CD4-positive, CD25-positive, alpha-beta regulatory T cell (primary cell): Measurements from ENCODE around the gene PSMD12. TPM values are rescaled to one million over a fixed set of nuclear protein-coding genes. Genes with fewer than 3 reads are reported as not detected.
"Not testable (repeated sequence)": the region's sequence is repeated elsewhere in the genome, so short reads cannot be mapped to it uniquely, and the experiment has no call there.

Experiments
- ATAC-seq, 2 donors: fragments of 150-1000 bp; cut with Tn5 transposase; one replicate each; pipeline ENCODE4 v1.10.0; 2021; ENCODE audit warnings: low read depth in 2 of 2, moderate number of reproducible peaks in 2 of 2, moderate library complexity in 1 of 2
- DNase-seq, 3 donors: peaks; one replicate each; pipeline versions ENCODE4 v3.0.0 to v3.0.0-alpha.2; 2012 to 2022; ENCODE audit warnings: mixed read lengths in 1 of 3
- H3K27ac ChIP-seq: one replicate; pipeline ENCODE4 v1.7.0; 2013; ENCODE audit warnings: mild to moderate bottlenecking, low read length; ENCODE audit not compliant: insufficient read depth, poor library complexity, severe bottlenecking
- H3K27me3 ChIP-seq: one replicate; pipeline ENCODE4 v1.7.0; 2013; ENCODE audit warnings: low read length; ENCODE audit not compliant: control insufficient read depth, insufficient read depth
- H3K36me3 ChIP-seq: one replicate; pipeline ENCODE4 v1.7.0; 2013; ENCODE audit warnings: mild to moderate bottlenecking, low read length, moderate library complexity; ENCODE audit not compliant: control insufficient read depth, insufficient read depth
- H3K4me1 ChIP-seq: 2 replicates; pipeline ENCODE4 v1.7.0; 2013; ENCODE audit warnings: mild to moderate bottlenecking, low read length; ENCODE audit not compliant: insufficient read depth, control insufficient read depth, poor library complexity, severe bottlenecking
- H3K4me3 ChIP-seq: one replicate; pipeline ENCODE4 v1.7.0; 2013; ENCODE audit warnings: low read depth, mild to moderate bottlenecking, low read length, moderate library complexity
- H3K9me3 ChIP-seq, 2 experiments: 1 replicate in 1 of 2; 2 replicates in 1 of 2; pipeline ENCODE4 v1.7.0; 2013; ENCODE audit warnings: low read length in 2 of 2, mild to moderate bottlenecking in 1 of 2, moderate library complexity in 1 of 2; ENCODE audit not compliant: control insufficient read depth in 2 of 2
- H3K27ac Mint-ChIP-seq, 3 donors: one replicate each; pipeline ENCODE4 v1.8.0; 2020 to 2022; ENCODE audit warnings: mild to moderate bottlenecking in 3 of 3, mixed read lengths in 3 of 3, moderate library complexity in 2 of 3
- H3K27me3 Mint-ChIP-seq: one replicate; pipeline ENCODE4 v1.8.0; 2022; ENCODE audit warnings: mild to moderate bottlenecking, mixed read lengths
- H3K36me3 Mint-ChIP-seq: one replicate; pipeline ENCODE4 v1.8.0; 2020; ENCODE audit warnings: mixed read lengths
- H3K4me1 Mint-ChIP-seq, 4 donors: one replicate each; pipeline ENCODE4 v1.8.0; 2020 to 2022; ENCODE audit warnings: mixed read lengths in 4 of 4, mild to moderate bottlenecking in 1 of 4
- H3K4me3 Mint-ChIP-seq, 4 donors: one replicate each; pipeline ENCODE4 v1.8.0; 2020 to 2022; ENCODE audit warnings: mild to moderate bottlenecking in 4 of 4, mixed read lengths in 4 of 4, moderate library complexity in 3 of 4
- H3K9me3 Mint-ChIP-seq, 7 donors: one replicate each; pipeline ENCODE4 v1.8.0; 2020 to 2022; ENCODE audit warnings: mixed read lengths in 7 of 7, mild to moderate bottlenecking in 3 of 7, moderate library complexity in 2 of 7
- polyA plus RNA-seq, 4 donors: library from polyadenylated mRNA; unstranded; fragments of 300-500 nt; fragmentation: Illumina TruSeq; gene quantifications; one replicate each; pipeline ENCODE4 v1.2.3, GENCODE V29; 2021
- total RNA-seq: library from RNA; stranded (reverse); gene quantifications from one replicate; pipeline ENCODE4 v1.2.3, GENCODE V29; 2022

Gene PSMD12
- total and polyA plus RNA-seq, 5 donors from 2014 or later, result 31.7 to 44.2 (median 38.9) TPM

DNA sequence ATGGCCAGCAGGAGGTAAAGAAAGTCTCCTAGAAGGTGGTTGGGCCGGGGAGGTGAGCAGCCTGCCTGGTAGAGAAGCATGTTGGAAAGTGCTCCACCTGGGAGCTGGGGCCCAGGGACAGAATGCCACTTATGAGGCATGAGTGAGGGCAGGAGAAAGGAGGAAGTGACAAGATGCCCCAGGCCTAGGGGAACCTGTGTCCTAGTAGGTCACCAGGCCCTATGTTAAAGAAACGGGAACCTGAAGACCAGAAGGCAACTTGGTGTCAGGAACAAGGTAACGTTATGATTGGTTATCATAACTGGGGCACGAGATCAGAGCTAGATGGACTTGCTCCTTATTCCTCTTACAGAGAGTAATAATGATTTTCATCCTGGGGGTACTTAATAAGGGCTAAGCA is 45.0 kb upstream of the PSMD12 start:
- H3K4me3 Mint-ChIP-seq, result peak overlapping the region in 1 of 4 donors; percentile 16
- peaks cover 4% of the 10 kb centered on the region for H3K36me3 Mint-ChIP-seq
- H3K27ac Mint-ChIP-seq, result peak overlapping the region; percentile 69 to 85 (median 70)
- no peak for ATAC-seq
- H3K9me3 Mint-ChIP-seq, result peaks cover 0 to 8% (median 0%) of the 10 kb centered on the region in 7 donors
- Histone ChIP-seq H3K4me1 (no peaks in the 10 kb centered on the region), H3K36me3 (no peaks in the 10 kb centered on the region), H3K27ac (no peak overlapping the region), H3K9me3 (peaks cover 0 to 7% of the 10 kb centered on the region in 2 experiments), H3K27me3 (no peaks in the 10 kb centered on the region), H3K4me3 (no peak overlapping the region)
- H3K4me1 Mint-ChIP-seq, result peaks cover 8 to 44% (median 23%) of the 10 kb centered on the region in 4 donors
- no peaks in the 10 kb centered on the region for H3K27me3 Mint-ChIP-seq
- no peak for DNase-seq

- not testable (repeated sequence) for H3K4me3 ChIP-seq, H3K27me3 Mint-ChIP-seq, H3K36me3 ChIP-seq, H3K27ac ChIP-seq, H3K9me3 Mint-ChIP-seq, ATAC-seq, H3K27me3 ChIP-seq, H3K36me3 Mint-ChIP-seq, H3K27ac Mint-ChIP-seq, DNase-seq, H3K9me3 ChIP-seq, H3K4me1 ChIP-seq, H3K4me3 Mint-ChIP-seq
- peaks cover 20 to 53% (median 24%) of the 10 kb centered on the region in 4 donors for H3K4me1 Mint-ChIP-seq
Measured at GRCh38 chr17:67408455-67408830, 42.1 kb upstream of the PSMD12 start.

DNA sequence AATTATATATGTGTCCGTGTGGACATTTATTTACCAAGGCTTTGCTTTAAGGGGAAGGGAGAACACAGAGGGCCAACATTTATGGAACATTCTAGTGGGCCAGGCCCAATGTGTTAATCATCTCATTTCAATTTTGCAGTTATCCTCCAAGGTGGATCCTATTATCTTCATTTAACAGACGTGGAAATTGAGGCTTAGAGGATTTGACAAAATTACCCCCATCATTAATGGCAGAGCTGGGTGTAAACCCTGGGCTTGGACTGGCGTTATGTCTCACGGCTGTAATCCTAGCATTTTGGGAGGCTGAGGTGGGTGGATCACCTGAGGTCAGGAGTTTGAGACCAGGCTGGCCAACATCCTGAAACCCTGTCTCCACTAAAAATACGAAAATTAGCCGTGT is 37.1 kb upstream of the PSMD12 start:
- Mint-ChIP-seq H3K27ac (peak overlapping the region in 1 of 3 donors; percentile 32), H3K4me3 (no peak overlapping the region), H3K27me3 (no peaks in the 10 kb centered on the region), H3K36me3 (peaks cover 9% of the 10 kb centered on the region), H3K9me3 (no peaks in the 10 kb centered on the region), H3K4me1 (peaks cover 11 to 61% (median 29%) of the 10 kb centered on the region in 4 donors)
- Histone ChIP-seq H3K36me3 (no peaks in the 10 kb centered on the region), H3K4me1 (peaks cover 8% of the 10 kb centered on the region), H3K27me3 (no peaks in the 10 kb centered on the region), H3K4me3 (no peak overlapping the region), H3K27ac (no peak overlapping the region), H3K9me3 (no peaks in the 10 kb centered on the region)
- no peak for DNase-seq
- no peak for ATAC-seq

DNA sequence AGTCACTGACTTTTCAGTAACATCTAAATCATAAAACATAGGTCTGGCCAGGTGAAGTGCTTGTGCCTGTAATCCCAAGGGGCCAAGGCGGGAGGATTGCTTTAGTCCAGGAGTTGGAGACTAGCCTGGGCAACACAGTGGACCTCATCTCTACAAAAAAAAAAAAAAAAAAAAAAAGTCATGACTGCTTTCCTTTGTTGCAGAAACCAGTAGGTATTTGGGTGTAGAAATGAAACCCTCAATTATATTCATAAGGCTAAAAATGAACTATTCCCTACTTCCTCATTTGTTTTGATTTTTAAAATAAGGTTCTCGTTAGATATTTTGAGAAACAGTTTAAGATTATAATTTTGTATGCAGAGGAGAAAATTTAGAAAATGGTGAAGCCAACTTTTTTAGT is 36.7 kb upstream of the PSMD12 start:
- peaks cover 10 to 63% (median 30%) of the 10 kb centered on the region in 4 donors for H3K4me1 Mint-ChIP-seq
- H3K36me3 Mint-ChIP-seq, result peaks cover 11% of the 10 kb centered on the region
- Histone ChIP-seq H3K27me3 (no peaks in the 10 kb centered on the region), H3K36me3 (no peaks in the 10 kb centered on the region), H3K4me3 (no peak overlapping the region), H3K9me3 (no peaks in the 10 kb centered on the region), H3K4me1 (peaks cover 8% of the 10 kb centered on the region), H3K27ac (no peak overlapping the region)
- DNase-seq, result no peak
- no peak for ATAC-seq
- H3K27ac Mint-ChIP-seq, result peak overlapping the region in 2 of 3 donors; percentile 11 to 54
- H3K27me3 Mint-ChIP-seq, result no peaks in the 10 kb centered on the region
- no peaks in the 10 kb centered on the region for H3K9me3 Mint-ChIP-seq
- no peak overlapping the region for H3K4me3 Mint-ChIP-seq

GRCh38 chr17:67401598-67402504 is 35.5 kb upstream of the PSMD12 start:
- no peak overlapping the region for H3K4me3 Mint-ChIP-seq
- H3K4me1 ChIP-seq, result peaks cover 8% of the 10 kb centered on the region
- ATAC-seq, result no peak

GRCh38 chr17:67401106-67401505 is 34.7 kb upstream of the PSMD12 start:
- DNase-seq, result no peak
- Histone ChIP-seq H3K9me3 (no peaks in the 10 kb centered on the region), H3K4me1 (peaks cover 8% of the 10 kb centered on the region), H3K27ac (no peak overlapping the region), H3K4me3 (no peak overlapping the region), H3K36me3 (no peaks in the 10 kb centered on the region), H3K27me3 (no peaks in the 10 kb centered on the region)
- Mint-ChIP-seq H3K27ac (peak overlapping the region in 1 of 3 donors; percentile 75), H3K9me3 (no peaks in the 10 kb centered on the region), H3K27me3 (no peaks in the 10 kb centered on the region), H3K36me3 (peaks cover 13% of the 10 kb centered on the region), H3K4me3 (no peak overlapping the region), H3K4me1 (peaks cover 10 to 56% (median 25%) of the 10 kb centered on the region in 4 donors)
- ATAC-seq, result no peak

More at GRCh38 chr17:67401598-67402504, 35.5 kb upstream of the PSMD12 start:
- H3K27ac Mint-ChIP-seq, result peak overlapping the region in 1 of 3 donors; percentile 56
- H3K4me3 ChIP-seq, result no peak overlapping the region
- no peaks in the 10 kb centered on the region for H3K9me3 Mint-ChIP-seq
- peaks cover 13% of the 10 kb centered on the region for H3K36me3 Mint-ChIP-seq
- no peaks in the 10 kb centered on the region for H3K27me3 ChIP-seq
- H3K9me3 ChIP-seq, result no peaks in the 10 kb centered on the region
- no peak overlapping the region for H3K27ac ChIP-seq
- no peaks in the 10 kb centered on the region for H3K27me3 Mint-ChIP-seq
- no peaks in the 10 kb centered on the region for H3K36me3 ChIP-seq
- no peak for DNase-seq
- peaks cover 10 to 59% (median 29%) of the 10 kb centered on the region in 4 donors for H3K4me1 Mint-ChIP-seq

DNA sequence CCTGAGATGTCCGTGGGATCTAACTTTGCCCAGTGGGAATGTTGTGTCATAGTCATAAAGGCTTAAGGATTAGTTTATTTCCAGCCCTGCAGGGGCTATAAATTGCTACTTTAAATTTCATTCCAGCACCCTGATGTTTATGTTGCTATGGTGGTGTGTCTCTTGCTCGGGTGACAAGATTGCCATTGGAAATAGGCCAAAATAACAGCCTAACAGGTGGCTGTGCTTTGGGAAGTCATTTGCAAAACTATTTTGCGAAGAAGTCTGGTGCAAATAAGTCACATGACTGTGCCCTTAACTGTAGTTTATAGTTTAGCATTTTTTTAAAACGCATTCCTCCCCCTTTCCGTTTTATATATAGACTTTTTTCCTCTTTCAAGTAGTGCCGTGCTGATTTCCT is 33.8 kb upstream of the PSMD12 start:
- no peaks in the 10 kb centered on the region for H3K27me3 Mint-ChIP-seq
- peak overlapping the region in 3 of 4 donors; percentile 40 to 82 (median 78) for H3K4me3 Mint-ChIP-seq
- peaks cover 10% of the 10 kb centered on the region for H3K36me3 Mint-ChIP-seq
- peak overlapping the region; percentile 70 to 79 (median 75) for H3K27ac Mint-ChIP-seq
- Histone ChIP-seq H3K4me1 (peaks cover 8% of the 10 kb centered on the region), H3K27ac (no peak overlapping the region), H3K36me3 (no peaks in the 10 kb centered on the region), H3K4me3 (peak overlapping the region; percentile 55), H3K27me3 (no peaks in the 10 kb centered on the region), H3K9me3 (no peaks in the 10 kb centered on the region)
- DNase-seq (peak in 1 of 3 donors; percentile 12), ATAC-seq (peak in 1 of 2 donors; percentile 14)
- peaks cover 10 to 52% (median 21%) of the 10 kb centered on the region in 4 donors for H3K4me1 Mint-ChIP-seq
- no peaks in the 10 kb centered on the region for H3K9me3 Mint-ChIP-seq
